ENCODE data around the gene SDK2.

- TF ChIP-seq CTCF (IDR thresholded peaks at IDR 0.05) (no peak), POLR2A (IDR thresholded peaks at IDR 0.05) (no peak)
These were observed 285.6 kb downstream of the SDK2 start for GRCh38 chr17:73358668-73359067.

Data from prostate gland (tissue), 2 donors.